Brain pericyte (primary cell): ENCODE data around the gene SLC13A4.
"Not testable (repeated sequence)": the region's sequence is repeated elsewhere in the genome, so short reads cannot be mapped to it uniquely, and the experiment has no call there.

Source experiments
- DNase-seq: peaks from one replicate; pipeline ENCODE4 v3.0.0-alpha.2; 2012; ENCODE audit warnings: low read depth, low spot score

Gene SLC13A4, protein sequence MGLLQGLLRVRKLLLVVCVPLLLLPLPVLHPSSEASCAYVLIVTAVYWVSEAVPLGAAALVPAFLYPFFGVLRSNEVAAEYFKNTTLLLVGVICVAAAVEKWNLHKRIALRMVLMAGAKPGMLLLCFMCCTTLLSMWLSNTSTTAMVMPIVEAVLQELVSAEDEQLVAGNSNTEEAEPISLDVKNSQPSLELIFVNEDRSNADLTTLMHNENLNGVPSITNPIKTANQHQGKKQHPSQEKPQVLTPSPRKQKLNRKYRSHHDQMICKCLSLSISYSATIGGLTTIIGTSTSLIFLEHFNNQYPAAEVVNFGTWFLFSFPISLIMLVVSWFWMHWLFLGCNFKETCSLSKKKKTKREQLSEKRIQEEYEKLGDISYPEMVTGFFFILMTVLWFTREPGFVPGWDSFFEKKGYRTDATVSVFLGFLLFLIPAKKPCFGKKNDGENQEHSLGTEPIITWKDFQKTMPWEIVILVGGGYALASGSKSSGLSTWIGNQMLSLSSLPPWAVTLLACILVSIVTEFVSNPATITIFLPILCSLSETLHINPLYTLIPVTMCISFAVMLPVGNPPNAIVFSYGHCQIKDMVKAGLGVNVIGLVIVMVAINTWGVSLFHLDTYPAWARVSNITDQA

DNA sequence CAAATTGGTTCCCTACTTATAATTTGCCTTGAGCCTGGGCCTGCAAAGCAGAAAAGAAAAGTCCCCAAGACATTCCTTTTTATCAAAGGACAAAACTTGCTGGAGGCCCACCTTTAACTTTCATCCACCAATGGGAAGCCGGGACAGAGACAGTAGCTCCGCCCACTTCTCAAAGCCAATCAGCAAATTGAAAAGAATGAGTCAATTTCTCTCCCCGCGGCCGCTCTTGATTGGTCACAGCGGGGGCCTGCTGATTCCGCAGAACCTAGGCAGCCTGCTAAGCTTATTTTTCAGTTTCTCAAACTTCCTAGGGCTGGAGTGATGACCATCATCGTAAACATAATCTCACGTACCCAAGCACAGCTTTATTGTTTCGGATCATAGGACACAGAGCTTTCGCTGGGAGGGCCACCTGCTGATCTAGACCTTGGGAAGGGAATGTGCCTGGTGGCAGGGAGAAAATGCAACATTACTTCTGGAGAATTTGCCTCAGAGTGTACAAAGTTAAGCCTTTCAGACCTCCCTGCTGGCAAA is at the start of gene SLC13A4:
TSS of gene SLC13A4 (minus strand) at position 51 of the 534 bp plus-strand sequence. CDS start 690 bp downstream, outside the sequence.
- DNase-seq, result peak; percentile 65

DNA sequence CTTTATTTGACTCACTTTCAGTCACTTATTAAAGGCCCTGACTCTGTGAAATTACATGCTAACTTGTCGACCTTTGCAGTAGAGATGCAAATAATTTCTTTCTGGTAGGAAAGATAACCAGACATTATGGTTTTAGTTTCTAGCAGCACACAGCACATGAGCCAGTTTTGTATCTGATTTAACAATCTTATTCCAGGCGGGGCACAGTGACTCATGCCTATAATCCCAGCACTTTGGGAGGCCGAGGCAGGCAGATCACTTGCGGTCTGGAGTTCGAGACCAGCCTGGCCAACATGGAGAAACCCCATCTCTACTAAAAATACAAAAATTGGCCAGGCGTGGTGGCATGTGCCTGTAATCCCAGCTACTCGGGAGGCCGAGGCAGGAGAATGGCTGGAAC is 47.9 kb upstream of the SLC13A4 start:
- not testable (repeated sequence) for DNase-seq

- DNase-seq, result no peak
Observed at GRCh38 chr7:135775230-135775629, 47.2 kb upstream of the SLC13A4 start.

DNA sequence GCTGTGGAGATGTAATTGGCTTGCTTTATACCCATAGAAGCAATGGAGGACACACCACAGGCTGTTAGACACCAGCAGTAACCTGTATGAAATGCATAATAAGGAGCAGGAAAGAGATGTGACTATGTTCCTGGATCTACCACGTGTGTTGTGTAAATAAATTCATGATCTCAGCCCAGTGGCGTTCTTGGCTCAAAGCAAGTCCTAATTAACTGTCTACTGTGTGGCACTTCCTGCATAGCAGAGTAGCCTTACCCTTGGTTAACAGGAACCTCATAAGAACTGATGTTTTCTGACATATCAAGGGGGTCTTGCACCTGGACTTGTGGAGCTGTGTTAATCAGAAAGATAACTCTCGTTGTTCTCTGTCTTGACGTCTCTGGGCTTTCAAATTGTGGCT is 46.3 kb upstream of the SLC13A4 start:
- DNase-seq, result no peak

DNA sequence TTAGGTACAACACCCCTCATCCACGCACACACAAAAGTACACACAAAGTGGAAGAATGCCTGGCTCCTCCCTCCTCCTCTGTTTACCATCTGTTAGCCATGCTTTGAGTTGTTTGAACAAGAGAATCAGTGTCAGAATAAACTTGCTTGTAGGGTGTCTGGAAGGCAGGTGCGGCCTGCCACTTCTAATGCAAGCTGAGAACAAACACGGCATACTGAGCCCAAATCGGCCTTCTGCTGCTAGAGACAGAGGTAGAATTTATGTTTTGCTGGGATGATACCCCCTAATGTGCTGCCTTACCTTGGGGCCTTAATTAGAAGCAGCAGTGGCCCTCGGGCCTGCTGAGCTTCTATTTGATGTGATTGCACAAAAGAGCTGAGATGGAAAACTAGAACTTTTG is 45.5 kb upstream of the SLC13A4 start:
- DNase-seq, result no peak

- no peak for DNase-seq
Observed at GRCh38 chr7:135772639-135773222, 44.7 kb upstream of the SLC13A4 start.

DNA sequence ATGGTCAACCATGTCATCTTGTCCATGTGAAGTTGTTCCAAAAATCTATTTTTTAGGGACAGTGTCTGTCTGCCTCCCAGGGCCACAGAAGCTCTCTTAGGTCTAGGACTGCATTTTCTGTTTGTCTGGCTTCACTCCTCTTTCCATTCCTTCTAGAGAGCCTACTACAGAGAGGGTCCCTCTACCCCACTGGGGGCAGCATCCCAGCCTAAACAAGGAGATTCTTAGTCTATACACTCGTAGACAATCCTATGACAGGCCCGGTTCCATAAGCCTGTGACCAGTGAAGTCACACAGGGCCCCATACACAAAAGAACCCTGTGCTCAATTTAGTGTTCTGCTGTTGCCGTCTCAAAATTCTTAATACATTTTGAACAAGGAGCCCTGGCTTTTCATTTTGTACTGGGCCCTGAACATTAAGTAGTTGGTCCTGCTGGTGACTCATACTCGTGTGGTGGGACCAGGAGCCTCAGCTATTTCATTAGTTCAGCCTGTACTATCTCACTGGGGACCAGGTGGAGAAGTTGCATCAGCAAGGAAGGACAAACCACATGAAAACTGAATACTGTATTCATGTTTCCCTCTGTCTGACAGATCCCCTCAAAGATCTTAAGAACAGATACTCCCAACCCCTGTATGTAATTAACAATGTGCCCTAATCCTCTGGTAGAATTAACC is 44.1 kb upstream of the SLC13A4 start:
- no peak for DNase-seq

DNA sequence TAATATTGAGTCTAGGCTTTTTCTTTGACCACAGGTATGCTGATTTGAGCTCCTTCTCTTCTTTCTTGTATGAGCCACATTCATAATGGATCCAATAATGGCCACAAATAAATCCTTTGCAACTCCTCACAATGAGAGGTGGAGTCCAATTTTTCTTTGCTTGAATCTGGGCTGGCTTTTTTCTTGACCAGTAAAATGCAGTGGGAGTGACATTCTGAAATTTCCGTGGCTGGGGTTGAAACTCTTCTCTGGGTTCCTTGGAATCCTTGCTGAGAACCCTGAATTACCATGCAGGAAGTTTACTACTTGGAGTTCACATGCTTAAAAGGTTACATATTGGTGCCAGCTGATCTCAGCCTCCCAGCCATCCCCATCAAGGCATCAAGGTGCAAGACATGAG is 43.1 kb upstream of the SLC13A4 start:
- no peak for DNase-seq

DNA sequence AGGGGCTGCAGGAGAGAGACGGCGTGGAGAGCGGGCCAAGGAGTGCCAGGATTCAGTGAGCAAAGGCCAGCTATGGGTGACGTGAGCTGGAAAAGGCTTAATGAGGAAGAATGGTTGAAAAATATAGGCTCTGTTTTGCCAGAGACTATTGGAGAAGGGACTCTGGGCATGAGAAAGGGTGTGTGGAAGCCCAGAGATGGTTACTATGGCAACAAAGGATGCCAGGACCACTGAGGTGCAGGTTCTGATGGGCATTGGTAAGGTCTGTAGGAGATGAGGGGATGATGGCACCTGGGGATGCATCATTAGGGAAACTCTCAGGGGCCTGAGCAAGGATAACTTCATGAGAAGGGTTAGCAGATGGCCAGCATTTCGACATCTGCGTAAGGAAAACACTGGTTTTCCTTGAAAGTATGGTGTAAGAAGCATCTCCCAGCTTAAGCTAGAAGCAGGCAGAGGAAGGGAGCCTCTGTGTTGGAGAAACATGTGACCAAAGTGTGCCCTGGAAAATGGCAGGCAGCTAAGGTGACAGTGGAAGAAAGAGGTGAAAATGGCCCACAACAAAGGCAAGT is 42.2 kb upstream of the SLC13A4 start:
- no peak for DNase-seq

DNA sequence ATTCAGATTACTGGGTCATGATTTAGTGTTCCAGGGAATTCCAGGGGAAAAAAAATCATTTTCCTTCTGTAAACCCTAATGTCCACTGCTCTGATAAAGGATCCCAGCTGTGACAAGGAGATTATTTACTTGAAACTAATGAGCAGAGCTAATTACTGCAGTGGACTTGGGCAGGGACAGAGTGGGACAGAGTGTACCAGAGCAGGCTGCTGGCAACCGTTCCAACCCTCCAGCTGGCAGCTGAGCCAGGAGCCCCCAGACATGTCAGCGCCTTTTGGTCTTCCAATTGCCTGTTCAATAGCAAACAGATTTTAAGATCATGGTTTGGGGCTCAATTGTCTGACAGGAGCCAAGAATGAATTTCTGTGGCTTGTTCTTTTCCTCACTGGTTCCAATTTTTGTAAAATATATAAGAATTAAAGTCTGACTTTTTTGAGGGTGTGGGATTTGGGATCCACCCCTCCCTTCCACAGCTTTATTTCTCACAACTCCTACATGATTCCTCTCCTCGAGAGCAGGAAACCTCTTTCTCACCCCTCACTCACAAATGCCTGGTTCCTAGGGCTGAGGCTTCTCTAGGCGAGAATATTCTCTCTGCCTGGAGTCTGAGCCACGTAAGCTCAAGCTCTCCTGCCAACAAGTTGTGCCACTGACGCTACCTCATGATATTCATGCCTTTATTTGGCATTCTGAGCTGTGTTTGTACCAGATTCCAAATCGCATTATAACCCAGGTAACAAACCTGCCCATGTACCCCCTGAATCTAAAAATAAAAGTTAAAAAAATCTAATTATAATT is 41.2 kb upstream of the SLC13A4 start:
- no peak for DNase-seq

GRCh38 chr7:135768467-135768866 is 40.5 kb upstream of the SLC13A4 start:
- no peak for DNase-seq

DNA sequence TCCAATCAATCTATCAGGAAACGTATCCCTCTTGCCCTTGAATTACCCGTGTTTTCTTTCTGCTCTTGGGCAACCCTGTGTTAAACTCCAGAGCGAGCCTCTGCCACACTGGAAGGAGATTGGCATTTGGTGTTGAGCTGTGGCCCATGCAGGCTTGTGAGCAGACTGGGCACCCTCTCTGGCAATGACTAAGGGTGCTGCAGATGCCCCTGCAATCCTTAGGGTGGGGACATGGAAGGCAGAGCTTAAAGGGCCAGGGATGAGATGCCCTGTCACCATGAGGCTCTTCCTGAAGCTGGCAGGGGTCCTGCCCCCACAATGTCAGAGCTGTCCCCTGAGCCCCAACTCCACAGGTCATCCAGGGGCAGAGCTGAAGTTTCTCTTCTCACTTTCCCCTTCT is 40.1 kb upstream of the SLC13A4 start:
- no peak for DNase-seq

GRCh38 chr7:135763261-135763660 is 35.3 kb upstream of the SLC13A4 start:
- DNase-seq, result no peak

DNA sequence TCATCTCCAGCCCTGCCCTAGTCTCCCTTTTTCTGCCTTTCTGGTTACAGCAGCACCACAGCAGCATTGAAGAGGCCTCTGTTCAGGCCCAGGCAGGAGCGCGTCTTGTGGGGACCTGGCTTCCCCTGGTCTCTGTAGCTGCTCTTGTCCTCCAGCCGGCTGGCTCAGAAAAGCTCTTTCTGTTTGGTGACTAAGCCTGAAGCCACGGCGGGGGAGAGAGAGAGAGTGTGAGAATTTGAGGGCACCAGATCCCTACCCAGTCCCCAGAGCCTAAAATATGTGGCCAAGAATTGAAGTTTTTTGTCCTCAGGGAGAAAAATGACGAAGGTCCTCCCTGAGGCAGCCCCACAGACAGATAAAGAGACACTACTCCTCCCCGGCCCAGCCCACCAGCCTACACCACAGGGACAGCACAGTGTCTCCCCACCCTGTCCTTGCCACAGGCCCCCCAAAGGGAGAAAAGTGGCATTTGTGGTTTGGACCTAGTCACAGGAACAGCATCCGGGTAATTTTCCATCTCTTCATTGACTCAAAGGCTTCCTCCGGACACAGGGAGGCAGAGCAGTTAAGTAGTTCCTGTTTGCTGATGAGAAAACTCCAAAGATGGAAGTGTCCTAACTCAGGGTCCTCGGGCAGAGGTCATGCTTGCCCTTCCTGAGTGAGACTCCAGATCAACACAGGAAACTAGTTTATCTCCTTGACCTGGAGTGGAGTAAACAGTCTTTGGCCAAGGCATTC is 33.9 kb upstream of the SLC13A4 start:
- no peak for DNase-seq

- DNase-seq, result no peak
Observed at GRCh38 chr7:135759532-135759931, 31.5 kb upstream of the SLC13A4 start.

DNA sequence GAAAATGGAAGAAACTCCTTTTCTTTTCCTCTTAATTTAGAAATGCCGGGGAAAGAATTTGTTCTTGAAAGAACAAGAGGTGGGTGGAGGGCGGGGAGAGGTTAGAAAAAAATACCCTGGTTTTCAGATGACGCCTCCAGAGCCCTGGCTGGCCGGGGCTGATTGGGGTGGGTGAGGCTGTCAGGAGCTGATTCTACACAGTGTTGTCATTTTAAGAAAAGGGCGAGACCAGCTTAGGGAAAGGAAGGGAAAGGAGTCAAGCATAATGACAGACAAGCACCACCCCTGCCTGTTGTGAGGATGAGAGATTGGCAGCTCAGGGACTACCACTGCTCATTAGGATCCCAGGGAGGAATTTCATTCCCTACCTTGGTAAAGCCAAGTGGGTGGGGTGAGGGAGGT is 30.5 kb upstream of the SLC13A4 start:
- no peak for DNase-seq

DNA sequence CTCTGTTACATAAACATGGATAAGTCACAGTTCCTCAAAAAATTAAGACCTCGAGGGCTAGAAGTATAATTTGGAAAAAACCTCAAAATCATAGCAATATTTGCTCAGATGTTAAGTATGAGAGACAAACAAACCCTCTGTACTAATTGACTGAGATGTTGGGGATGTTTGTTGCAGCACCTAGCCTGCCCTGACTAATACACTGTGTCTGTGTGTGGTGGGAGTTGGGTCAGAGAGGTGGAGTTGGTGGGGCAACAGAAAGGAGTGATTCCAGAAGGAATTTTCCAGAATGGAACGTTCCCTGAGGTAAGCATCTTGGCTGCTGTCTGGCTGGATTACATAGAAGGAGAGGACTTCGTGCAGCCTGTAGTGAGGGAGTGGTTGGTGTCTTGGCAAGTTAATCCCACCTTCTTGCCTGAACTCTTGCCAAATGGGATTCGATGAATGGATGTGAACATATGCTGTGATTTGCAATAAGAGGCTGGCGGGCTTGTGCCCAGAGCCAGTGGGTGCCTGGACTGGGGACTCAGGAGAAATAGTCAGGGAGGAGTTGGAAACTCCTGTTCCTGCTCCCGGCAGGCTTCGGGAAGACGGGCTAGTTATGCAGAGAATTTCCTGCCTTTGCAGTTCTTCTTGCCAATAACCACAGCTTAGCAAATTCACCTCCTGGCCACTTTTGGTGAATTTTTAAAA is 29.9 kb upstream of the SLC13A4 start:
- no peak for DNase-seq

- DNase-seq, result no peak
Observed at GRCh38 chr7:135756191-135756590, 28.2 kb upstream of the SLC13A4 start.

GRCh38 chr7:135755351-135755753 is 27.4 kb upstream of the SLC13A4 start:
- DNase-seq, result no peak
